Mucosa of descending colon (tissue), 3 donors: ENCODE measurements around the gene PGLYRP2. TPM values are rescaled to one million over a fixed set of nuclear protein-coding genes. Genes with fewer than 3 reads are reported as not detected.
"Not testable (repeated sequence)": the region's sequence is repeated elsewhere in the genome, so short reads cannot be mapped to it uniquely, and the experiment has no call there.

Source experiments
- ATAC-seq: fragments of 200-7000 bp; cut with Tn5 transposase; one replicate; pipeline ENCODE4 v1.9.1; 2020; ENCODE audit warnings: mild to moderate bottlenecking, moderate library complexity
- DNase-seq, 3 donors: peaks; one replicate each; pipeline ENCODE4 v3.0.0-alpha.2; 2020
- H3K36me3 ChIP-seq: fragments of 200-600 bp; one replicate; pipeline ENCODE4 v1.8.0; 2021; ENCODE audit warnings: low read depth, mild to moderate bottlenecking
- H3K4me1 ChIP-seq: fragments of 200-600 bp; one replicate; pipeline ENCODE4 v1.8.0; 2021; ENCODE audit warnings: low read depth, mild to moderate bottlenecking
- H3K4me3 ChIP-seq: fragments of 200-600 bp; one replicate; pipeline ENCODE4 v1.8.0; 2021; ENCODE audit warnings: mild to moderate bottlenecking
- H3K9me3 ChIP-seq: fragments of 200-600 bp; one replicate; pipeline ENCODE4 v1.8.0; 2021; ENCODE audit warnings: mild to moderate bottlenecking
- intact Hi-C, 2 donors: fragments of 100-400 bp; cut with DNase I in 1 of 2; cut with micrococcal nuclease in 1 of 2; formaldehyde crosslinking; loops; one replicate each; pipeline versions ENCODE4 v1.11.0 to v1.11.1; 2022; cut with DNase I, micrococcal nuclease
- total RNA-seq, 3 donors: library from RNA; stranded (reverse); fragmentation: NEBNext Ultra II Directional in 2 of 3; extraction: Animal tissue kit (Norgen Biotek cat#: 25700) in 2 of 3; gene quantifications; one replicate each; pipeline versions ENCODE4 v1.2.1 to v1.2.4, GENCODE V29; 2021 to 2023
- TF ChIP-seq, protein P1 (sequence below): fragments of 200-600 bp; IDR thresholded peaks from one replicate; pipeline ENCODE4 v1.8.0; 2022; ENCODE audit warnings: antibody characterized with exemption, mild to moderate bottlenecking
- donor health status: DM: no; HTN: no; CAD: no; lungs with moderate emphysema.
- donor health status: DM: no; HTN: no; CAD: no.
- donor health status: DM: no; HTN: yes; CAD: no.

PGLYRP2 gene
- total RNA-seq, 3 donors from 2014 or later, result not detected

DNA sequence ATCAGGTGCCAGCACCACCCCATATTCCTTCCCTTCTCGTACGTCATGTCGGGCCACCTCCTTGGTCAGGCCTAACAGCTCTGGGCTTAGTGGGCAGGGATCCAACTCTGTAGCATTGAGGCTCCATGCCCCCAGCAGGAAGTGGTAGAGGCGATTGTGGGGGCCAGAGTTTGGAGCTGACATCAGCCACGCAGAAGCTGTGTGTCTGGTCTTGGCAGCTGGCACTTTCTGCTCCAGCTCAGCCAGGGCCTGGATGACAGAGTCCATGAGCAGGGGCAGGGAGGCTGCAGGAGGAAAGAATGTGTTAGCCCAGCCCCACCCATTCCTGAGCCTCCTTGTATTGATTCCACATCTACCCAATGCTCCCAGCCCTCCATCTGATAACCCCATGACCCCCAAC, 3.0 kb downstream of the PGLYRP2 start:
- no peaks in the 10 kb centered on the region for H3K9me3 ChIP-seq
- H3K4me3 ChIP-seq, result no peak overlapping the region
- intact Hi-C loops, result no loop called here
- DNase-seq (no peak), ATAC-seq (no peak)
- H3K4me1 ChIP-seq, result no peaks in the 10 kb centered on the region
- no peaks in the 10 kb centered on the region for H3K36me3 ChIP-seq
- TF ChIP-seq, protein P1, sequence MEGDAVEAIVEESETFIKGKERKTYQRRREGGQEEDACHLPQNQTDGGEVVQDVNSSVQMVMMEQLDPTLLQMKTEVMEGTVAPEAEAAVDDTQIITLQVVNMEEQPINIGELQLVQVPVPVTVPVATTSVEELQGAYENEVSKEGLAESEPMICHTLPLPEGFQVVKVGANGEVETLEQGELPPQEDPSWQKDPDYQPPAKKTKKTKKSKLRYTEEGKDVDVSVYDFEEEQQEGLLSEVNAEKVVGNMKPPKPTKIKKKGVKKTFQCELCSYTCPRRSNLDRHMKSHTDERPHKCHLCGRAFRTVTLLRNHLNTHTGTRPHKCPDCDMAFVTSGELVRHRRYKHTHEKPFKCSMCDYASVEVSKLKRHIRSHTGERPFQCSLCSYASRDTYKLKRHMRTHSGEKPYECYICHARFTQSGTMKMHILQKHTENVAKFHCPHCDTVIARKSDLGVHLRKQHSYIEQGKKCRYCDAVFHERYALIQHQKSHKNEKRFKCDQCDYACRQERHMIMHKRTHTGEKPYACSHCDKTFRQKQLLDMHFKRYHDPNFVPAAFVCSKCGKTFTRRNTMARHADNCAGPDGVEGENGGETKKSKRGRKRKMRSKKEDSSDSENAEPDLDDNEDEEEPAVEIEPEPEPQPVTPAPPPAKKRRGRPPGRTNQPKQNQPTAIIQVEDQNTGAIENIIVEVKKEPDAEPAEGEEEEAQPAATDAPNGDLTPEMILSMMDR, result no peak

DNA sequence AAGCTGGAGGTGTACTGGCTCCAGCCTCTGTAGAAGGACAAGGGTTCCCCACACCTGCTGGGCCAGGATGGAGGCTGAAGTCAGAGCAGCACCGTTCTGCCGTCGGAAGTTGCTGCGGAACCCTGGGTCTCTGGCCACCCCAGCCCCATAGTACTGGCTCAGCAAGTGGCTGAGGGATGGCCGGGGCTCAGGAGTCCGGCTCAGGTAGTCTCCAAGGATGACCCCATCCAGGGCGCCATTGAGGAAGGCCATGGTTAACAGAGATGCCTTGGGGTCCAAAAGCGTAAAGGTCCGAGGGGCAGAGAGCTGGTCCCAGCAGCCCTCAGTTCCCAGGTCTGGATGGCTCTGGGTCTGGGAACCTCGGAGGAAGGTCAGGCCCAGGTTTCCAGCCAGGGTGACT, 3.7 kb downstream of the PGLYRP2 start:
- TF ChIP-seq, protein P1, result no peak
- Histone ChIP-seq H3K4me1 (no peaks in the 10 kb centered on the region), H3K4me3 (no peak overlapping the region), H3K9me3 (no peaks in the 10 kb centered on the region), H3K36me3 (no peaks in the 10 kb centered on the region)
- intact Hi-C loops, result no loop called here
- no peak for DNase-seq
- ATAC-seq, result no peak

DNA sequence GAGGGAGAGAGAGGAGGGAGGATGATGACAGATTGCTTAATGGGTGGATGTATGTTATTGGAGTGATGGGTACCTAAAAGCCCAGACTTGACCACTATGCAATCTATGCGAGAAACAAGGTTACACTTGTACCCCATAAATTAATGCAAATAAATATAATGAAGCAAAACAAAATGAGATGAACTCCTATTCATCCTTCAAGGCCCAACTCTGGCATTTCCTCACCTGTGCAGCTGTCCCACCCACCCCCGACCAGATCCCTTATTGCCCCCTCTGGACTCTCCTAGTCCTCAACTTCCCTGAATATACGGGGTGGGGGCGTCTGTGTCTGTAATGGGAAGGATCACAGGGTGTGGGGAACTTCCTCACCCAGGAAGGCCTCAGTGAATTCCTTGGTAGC, 4.1 kb downstream of the PGLYRP2 start:
- intact Hi-C loops, result no loop called here
- H3K9me3 ChIP-seq, result no peaks in the 10 kb centered on the region
- no peak for ATAC-seq
- H3K36me3 ChIP-seq, result no peaks in the 10 kb centered on the region
- TF ChIP-seq, protein P1, result no peak
- H3K4me1 ChIP-seq, result no peaks in the 10 kb centered on the region
- no peak overlapping the region for H3K4me3 ChIP-seq
- DNase-seq, result no peak

DNA sequence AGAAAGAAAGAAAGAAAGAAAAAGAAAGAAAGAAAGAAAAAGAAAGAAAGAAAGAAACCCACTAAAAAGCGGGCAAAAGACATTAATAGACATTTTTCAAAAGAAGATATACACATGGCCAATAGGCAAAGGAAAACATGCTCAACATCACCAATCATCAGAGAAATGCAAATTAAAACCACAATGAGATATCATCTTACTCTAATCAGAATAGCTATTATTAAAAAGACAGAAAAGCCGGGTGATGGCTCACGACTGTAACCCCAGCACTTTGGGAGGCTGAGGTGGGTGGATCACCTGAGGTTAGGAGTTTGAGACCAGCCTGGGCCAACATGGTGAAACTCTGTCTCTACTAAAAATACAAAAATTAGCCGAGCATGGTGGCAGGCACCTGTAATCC, 5.5 kb downstream of the PGLYRP2 start:
- H3K36me3 ChIP-seq, result not testable (repeated sequence)

DNA sequence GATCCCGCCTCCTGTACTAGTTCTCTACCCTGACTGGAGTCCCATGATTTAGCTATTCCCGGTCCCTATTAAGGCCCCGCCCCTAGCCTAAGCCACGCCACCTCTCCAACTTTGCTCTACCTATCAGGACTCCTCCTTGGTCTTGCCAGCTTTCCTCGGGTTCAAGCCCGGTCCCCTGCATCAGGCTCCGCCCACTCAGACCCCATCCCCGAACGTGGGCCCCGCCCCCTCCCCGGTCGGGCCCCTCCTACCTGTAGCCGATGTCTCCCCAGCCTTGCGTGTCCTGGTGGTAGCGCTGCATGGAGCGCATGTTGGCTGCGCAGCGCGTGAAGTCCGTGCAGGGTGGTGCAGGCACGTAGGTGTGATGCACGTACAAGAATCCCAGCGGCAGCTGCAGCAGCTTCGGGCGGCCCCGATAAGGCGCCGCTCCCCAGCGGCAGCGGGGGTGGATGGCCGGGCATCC, 7.6 kb downstream of the PGLYRP2 start:
- intact Hi-C loops, result no loop called here
- Histone ChIP-seq H3K9me3 (no peaks in the 10 kb centered on the region), H3K36me3 (no peaks in the 10 kb centered on the region), H3K4me3 (no peak overlapping the region), H3K4me1 (no peaks in the 10 kb centered on the region)
- ATAC-seq (no peak), DNase-seq (no peak)
- TF ChIP-seq, protein P1, result no peak

More for the DNA sequence above, 5.5 kb downstream of the PGLYRP2 start:
- H3K9me3 ChIP-seq, intact Hi-C loops, ATAC-seq, H3K4me3 ChIP-seq, H3K4me1 ChIP-seq, DNase-seq: not testable (repeated sequence)

DNA sequence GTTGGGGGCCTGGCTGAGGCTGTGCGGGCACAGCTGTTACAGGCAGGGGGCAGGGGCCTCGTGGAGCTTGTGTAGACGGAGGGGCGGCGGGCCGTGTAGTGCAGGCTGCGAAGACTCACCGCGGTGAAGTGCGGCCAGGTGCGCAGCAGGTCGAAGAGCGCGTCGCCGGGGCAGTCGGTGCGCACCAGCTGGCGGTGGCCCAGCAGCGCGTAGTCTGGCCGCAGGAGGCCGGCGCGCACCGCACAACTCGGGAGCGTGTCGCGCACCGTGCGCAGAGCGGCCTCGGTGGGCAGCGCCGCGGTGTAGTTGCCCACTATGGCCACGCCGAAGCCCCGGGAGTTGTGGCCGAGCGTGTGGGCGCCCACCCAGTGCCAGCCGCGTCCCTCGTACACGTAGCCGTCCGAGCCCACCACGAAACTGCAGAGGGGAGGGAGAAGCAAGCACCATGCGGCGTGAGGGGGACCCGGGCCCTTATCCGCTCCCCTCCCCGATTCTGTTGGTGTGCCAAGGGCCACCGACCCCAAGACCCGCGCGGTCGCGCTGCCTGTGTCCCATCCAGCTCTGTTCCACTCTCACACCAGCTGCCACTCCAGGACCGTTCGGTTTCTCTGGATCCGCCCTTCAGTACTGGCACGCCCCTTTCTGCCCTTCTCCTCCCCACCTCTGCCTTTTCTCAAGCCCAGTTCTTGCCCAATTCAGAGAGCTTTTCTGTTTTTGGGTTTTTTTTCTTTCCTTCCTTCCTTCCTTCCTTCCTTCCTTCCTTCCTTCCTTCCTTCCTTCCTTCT, 9.6 kb downstream of the PGLYRP2 start:
- Histone ChIP-seq H3K36me3 (no peaks in the 10 kb centered on the region), H3K4me1 (no peaks in the 10 kb centered on the region), H3K9me3 (no peaks in the 10 kb centered on the region), H3K4me3 (no peak overlapping the region)
- intact Hi-C loops, result no loop called here
- no peak for DNase-seq
- ATAC-seq, result peak; percentile 57
- TF ChIP-seq, protein P1, result no peak
